K562 (cell line): ENCODE measurements around the gene ZCCHC14. TPM values are rescaled to one million over a fixed set of nuclear protein-coding genes. Genes with fewer than 3 reads are reported as not detected.

Experiments
- ARHGAP35 ChIP-seq: fragments of 450-650 bp; IDR thresholded peaks from 2 replicates; pipeline ENCODE4 v1.6.1; 2018; ENCODE audit not compliant: partially characterized antibody
- ATF3 ChIP-seq, 2 experiments: fragments of 450-650 bp in 1 of 2; sonication (generic) in 1 of 2; formaldehyde crosslinking in 1 of 2; IDR thresholded peaks in 1 of 2; conservative IDR thresholded peaks in 1 of 2; 2 replicates each; pipeline versions ENCODE4 v1.6.1 to v1.8.1; 2016 to 2023; ENCODE audit warnings: mild to moderate bottlenecking in 2 of 2, moderate library complexity in 2 of 2, inconsistent platforms in 1 of 2, missing genetic modification reagents in 1 of 2
- CBX2 ChIP-seq: fragments of 200-600 bp; sonication (generic); IDR thresholded peaks from one replicate; pipeline ENCODE4 v1.6.1; 2012; ENCODE audit warnings: mild to moderate bottlenecking, low read length, inconsistent platforms; ENCODE audit not compliant: insufficient read depth, poor library complexity, severe bottlenecking
- CHD4 ChIP-seq: fragments of 200-600 bp; sonication (generic); IDR thresholded peaks from 3 replicates; pipeline ENCODE4 v1.6.1; 2012; ENCODE audit warnings: low read depth, mild to moderate bottlenecking, mixed read lengths, low read length, inconsistent platforms; ENCODE audit not compliant: insufficient read depth, insufficient replicate concordance, poor library complexity, severe bottlenecking
- CSDE1 ChIP-seq, 2 experiments: fragments of 450-650 bp; IDR thresholded peaks; 2 replicates each; pipeline ENCODE4 v1.6.1; 2016; ENCODE audit warnings: mild to moderate bottlenecking in 1 of 2
- GTF2A2 ChIP-seq: IDR thresholded peaks from 2 replicates; pipeline ENCODE4 v1.6.1; 2016; ENCODE audit warnings: mild to moderate bottlenecking, missing genetic modification characterization, missing compliant biosample characterization
- JUND ChIP-seq, 2 experiments: IDR thresholded peaks; 2 replicates in 1 of 2; 3 replicates in 1 of 2; pipeline ENCODE4 v1.6.1; 2011; ENCODE audit warnings: borderline replicate concordance in 2 of 2, low read depth in 2 of 2, low read length in 2 of 2, improper control_type of control experiment in 1 of 2, missing biosample characterization in 1 of 2, missing genetic modification characterization in 1 of 2, missing genetic modification reagents in 1 of 2
- KLF16 ChIP-seq: IDR thresholded peaks from 2 replicates; pipeline ENCODE4 v1.6.1; 2016; ENCODE audit warnings: antibody characterized with exemption
- LCOR ChIP-seq: sonication (generic); formaldehyde crosslinking; IDR thresholded peaks from 2 replicates; pipeline ENCODE4 v1.8.0; 2022; ENCODE audit warnings: mild to moderate bottlenecking, missing genetic modification reagents
- MCM2 ChIP-seq: fragments of 450-650 bp; IDR thresholded peaks from 2 replicates; pipeline ENCODE4 v1.6.1; 2017; ENCODE audit warnings: low read depth, mild to moderate bottlenecking
- MCM7 ChIP-seq, 2 experiments: fragments of 450-650 bp; IDR thresholded peaks; 2 replicates each; pipeline ENCODE4 v1.6.1; 2016 to 2018
- NFRKB ChIP-seq: fragments of 450-650 bp; IDR thresholded peaks from 2 replicates; pipeline ENCODE4 v1.6.1; 2016; ENCODE audit warnings: low read depth
- PCBP2 ChIP-seq: fragments of 200-400 bp; formaldehyde crosslinking; IDR thresholded peaks from 2 replicates; pipeline ENCODE4 v1.6.1; 2018; ENCODE audit warnings: low read length, low read depth, mild to moderate bottlenecking, moderate library complexity; ENCODE audit not compliant: poor library complexity, severe bottlenecking
- RB1 ChIP-seq: fragments of 450-650 bp; IDR thresholded peaks from 2 replicates; pipeline ENCODE4 v1.6.1; 2017; ENCODE audit warnings: low read depth, mild to moderate bottlenecking
- RBM22 ChIP-seq: fragments of 200-400 bp; formaldehyde crosslinking; IDR thresholded peaks from 2 replicates; pipeline ENCODE4 v1.6.1; 2018; ENCODE audit warnings: low read length, low read depth; ENCODE audit not compliant: poor library complexity, severe bottlenecking
- SP1 ChIP-seq: sonication (generic); formaldehyde crosslinking; IDR thresholded peaks from 2 replicates; pipeline ENCODE4 v1.8.1; 2022; ENCODE audit warnings: mild to moderate bottlenecking, missing genetic modification reagents
- SRF ChIP-seq, 2 experiments: fragments of 250-450, 450-650 bp in 1 of 2; sonication (Bioruptor Pico) in 1 of 2; sonication (generic) in 1 of 2; formaldehyde crosslinking; IDR thresholded peaks; 2 replicates each; pipeline versions ENCODE4 v1.5.0 to v1.5.1; 2020 to 2022; ENCODE audit warnings: mild to moderate bottlenecking in 1 of 2, missing genetic modification reagents in 1 of 2
- TARDBP ChIP-seq: fragments of 450-650 bp; IDR thresholded peaks from 2 replicates; pipeline ENCODE4 v1.6.1; 2016
- ZFP1 ChIP-seq: fragments of 450-650 bp; formaldehyde crosslinking; IDR thresholded peaks from 2 replicates; pipeline ENCODE4 v1.4.0; 2020; ENCODE audit warnings: mild to moderate bottlenecking, mixed read lengths
- ZFX ChIP-seq: sonication (generic); formaldehyde crosslinking; IDR thresholded peaks from 2 replicates; pipeline ENCODE4 v1.8.0; 2022; ENCODE audit warnings: mild to moderate bottlenecking, missing genetic modification reagents, moderate library complexity
- ZNF174 ChIP-seq: fragments of 250-450 bp; sonication (Bioruptor Pico); IDR thresholded peaks from 2 replicates; pipeline ENCODE4 v1.4.0; 2020; ENCODE audit warnings: mild to moderate bottlenecking
- ZNF668 ChIP-seq: fragments of 250-450 bp; sonication (Bioruptor Pico); IDR thresholded peaks from 2 replicates; pipeline ENCODE4 v1.8.0; 2022; ENCODE audit warnings: mild to moderate bottlenecking, inconsistent platforms
- ZNF707 ChIP-seq: fragments of 250-450 bp; sonication (Bioruptor Pico); conservative IDR thresholded peaks from 2 replicates; pipeline ENCODE4 v1.8.0; 2022; ENCODE audit warnings: inconsistent platforms, mild to moderate bottlenecking, moderate library complexity
- ZNF717 ChIP-seq: fragments of 250-450 bp; sonication (Bioruptor Pico); IDR thresholded peaks from 2 replicates; pipeline ENCODE4 v1.5.0; 2021
- polyA plus RNA-seq, 8 experiments: library from polyadenylated mRNA; depleted of rRNA in 4 of 8; stranded (reverse) in 5 of 8; unstranded in 3 of 8; fragments of >200 nt; fragmentation: Nextera tagmentation in 2 of 8; fragmentation: Illumina TruSeq in 1 of 8; extraction: Ambion mirVana in 2 of 8; extraction: Trizol in 1 of 8; gene quantifications; 2 replicates each; pipeline versions ENCODE4 v1.2.1 to v1.2.3, GENCODE V29; 2011 to 2014; ENCODE audit warnings: inconsistent platforms in 1 of 8, missing spikeins in 1 of 8
- total RNA-seq, 7 experiments: library from RNA; depleted of rRNA in 6 of 7; stranded (reverse); fragments of >200 nt in 6 of 7; fragmentation: Illumina TruSeq in 2 of 7; extraction: Trizol in 2 of 7; gene quantifications; 2 replicates each; pipeline versions ENCODE4 v1.2.1 to v1.2.3, GENCODE V29; 2011 to 2021; ENCODE audit warnings: low replicate concordance in 1 of 7
- TF ChIP-seq, protein P1 (sequence below): fragments of 250-450 bp; sonication (Bioruptor Pico); IDR thresholded peaks from 2 replicates; pipeline ENCODE4 v1.8.0; 2022; ENCODE audit warnings: inconsistent platforms, mild to moderate bottlenecking, moderate library complexity, borderline replicate concordance
- TF ChIP-seq, protein P2 (sequence below): sonication (generic); formaldehyde crosslinking; IDR thresholded peaks from 2 replicates; pipeline ENCODE4 v1.8.0; 2022; ENCODE audit warnings: mild to moderate bottlenecking, missing genetic modification reagents, borderline replicate concordance

Gene ZCCHC14
- total and polyA plus RNA-seq, 9 of the 15 experiments (the other 6 are each of a cell fraction or from before 2014, with no cell fraction given): 1.5 to 12.4 (median 2.9) TPM

DNA sequence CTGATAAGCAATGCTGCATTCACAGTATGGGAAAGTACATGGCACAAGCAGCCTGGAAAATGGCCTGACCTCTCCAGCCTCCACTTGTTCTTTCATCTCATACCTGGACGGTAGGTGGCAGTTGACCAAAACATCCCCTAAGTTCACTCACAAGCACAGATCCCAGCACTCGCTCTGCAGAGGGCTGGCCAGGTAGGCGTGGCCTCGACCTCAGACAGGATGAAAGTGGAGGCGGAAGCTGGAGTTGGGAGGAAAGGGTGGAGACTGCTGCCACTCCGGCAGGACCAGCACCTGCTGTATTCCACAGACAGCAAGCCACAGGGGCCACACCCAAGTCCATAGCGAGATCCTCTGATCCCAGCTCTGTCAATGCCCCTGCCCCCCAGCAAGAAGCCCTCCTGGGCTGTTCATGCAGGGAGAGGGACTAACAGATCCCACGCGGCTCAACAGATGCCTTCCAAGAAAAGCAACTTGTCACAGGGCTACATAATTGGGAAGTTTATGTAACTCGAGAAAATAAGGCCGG is 31.3 kb downstream of the ZCCHC14 start (continued):
- no peak for TF ChIP-seq CSDE1 (IDR thresholded peaks at IDR 0.05)
- TF ChIP-seq SP1 (CRISPR knock-in tag): no peak
- peak; percentile 41; the same call in 1 of the 2 replicates for TF ChIP-seq RB1
- no peak for TF ChIP-seq PCBP2
- peak; percentile 11; the same call in 1 of the 2 replicates for TF ChIP-seq JUND (IDR thresholded peaks at IDR 0.05; ENCODE audit: borderline replicate concordance, low read depth, low read length)
- peak; percentile 32; the same call in 1 of the 3 replicates for TF ChIP-seq JUND (tag; IDR thresholded peaks at IDR 0.05; ENCODE audit: borderline replicate concordance, low read depth, low read length)
- TF ChIP-seq, protein P1, sequence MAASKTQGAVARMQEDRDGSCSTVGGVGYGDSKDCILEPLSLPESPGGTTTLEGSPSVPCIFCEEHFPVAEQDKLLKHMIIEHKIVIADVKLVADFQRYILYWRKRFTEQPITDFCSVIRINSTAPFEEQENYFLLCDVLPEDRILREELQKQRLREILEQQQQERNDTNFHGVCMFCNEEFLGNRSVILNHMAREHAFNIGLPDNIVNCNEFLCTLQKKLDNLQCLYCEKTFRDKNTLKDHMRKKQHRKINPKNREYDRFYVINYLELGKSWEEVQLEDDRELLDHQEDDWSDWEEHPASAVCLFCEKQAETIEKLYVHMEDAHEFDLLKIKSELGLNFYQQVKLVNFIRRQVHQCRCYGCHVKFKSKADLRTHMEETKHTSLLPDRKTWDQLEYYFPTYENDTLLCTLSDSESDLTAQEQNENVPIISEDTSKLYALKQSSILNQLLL (CRISPR knock-in tag): no peak
- TF ChIP-seq ZNF174: no peak
- no peak for TF ChIP-seq ZFP1 (CRISPR knock-in tag)
- no peak; a peak in 1 of 4 replicates for TF ChIP-seq SRF (CRISPR knock-in tag; IDR thresholded peaks at IDR 0.05)
- no peak for TF ChIP-seq ARHGAP35
- no peak for TF ChIP-seq ZNF717 (CRISPR knock-in tag)
- no peak for TF ChIP-seq ATF3 (IDR thresholded peaks at IDR 0.05)
- no peak for TF ChIP-seq ATF3 (CRISPR knock-in tag; conservative IDR thresholded peaks at IDR 0.05)
- no peak for TF ChIP-seq GTF2A2
- TF ChIP-seq ZFX (CRISPR knock-in tag): no peak; the same call in 1 of the 2 replicates
- TF ChIP-seq CBX2: no peak
- no peak for TF ChIP-seq NFRKB
- no peak for TF ChIP-seq KLF16
- no peak for TF ChIP-seq RBM22
- 0 out of 2 replicates have a peak, but pooled peaks have one; percentile 70 for TF ChIP-seq LCOR (CRISPR knock-in tag)
- no peak for TF ChIP-seq ZNF707 (CRISPR knock-in tag)
- no peak for TF ChIP-seq MCM2
- no peak for TF ChIP-seq TARDBP
- no peak for TF ChIP-seq MCM7 (IDR thresholded peaks at IDR 0.05)
- TF ChIP-seq CHD4: no peak
- no peak for TF ChIP-seq ZNF668 (CRISPR knock-in tag)
- TF ChIP-seq, protein P2, sequence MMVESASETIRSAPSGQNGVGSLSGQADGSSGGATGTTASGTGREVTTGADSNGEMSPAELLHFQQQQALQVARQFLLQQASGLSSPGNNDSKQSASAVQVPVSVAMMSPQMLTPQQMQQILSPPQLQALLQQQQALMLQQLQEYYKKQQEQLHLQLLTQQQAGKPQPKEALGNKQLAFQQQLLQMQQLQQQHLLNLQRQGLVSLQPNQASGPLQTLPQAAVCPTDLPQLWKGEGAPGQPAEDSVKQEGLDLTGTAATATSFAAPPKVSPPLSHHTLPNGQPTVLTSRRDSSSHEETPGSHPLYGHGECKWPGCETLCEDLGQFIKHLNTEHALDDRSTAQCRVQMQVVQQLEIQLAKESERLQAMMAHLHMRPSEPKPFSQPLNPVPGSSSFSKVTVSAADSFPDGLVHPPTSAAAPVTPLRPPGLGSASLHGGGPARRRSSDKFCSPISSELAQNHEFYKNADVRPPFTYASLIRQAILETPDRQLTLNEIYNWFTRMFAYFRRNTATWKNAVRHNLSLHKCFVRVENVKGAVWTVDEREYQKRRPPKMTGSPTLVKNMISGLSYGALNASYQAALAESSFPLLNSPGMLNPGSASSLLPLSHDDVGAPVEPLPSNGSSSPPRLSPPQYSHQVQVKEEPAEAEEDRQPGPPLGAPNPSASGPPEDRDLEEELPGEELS: no peak
